ENCODE measurements around the gene HDAC9.

DNA sequence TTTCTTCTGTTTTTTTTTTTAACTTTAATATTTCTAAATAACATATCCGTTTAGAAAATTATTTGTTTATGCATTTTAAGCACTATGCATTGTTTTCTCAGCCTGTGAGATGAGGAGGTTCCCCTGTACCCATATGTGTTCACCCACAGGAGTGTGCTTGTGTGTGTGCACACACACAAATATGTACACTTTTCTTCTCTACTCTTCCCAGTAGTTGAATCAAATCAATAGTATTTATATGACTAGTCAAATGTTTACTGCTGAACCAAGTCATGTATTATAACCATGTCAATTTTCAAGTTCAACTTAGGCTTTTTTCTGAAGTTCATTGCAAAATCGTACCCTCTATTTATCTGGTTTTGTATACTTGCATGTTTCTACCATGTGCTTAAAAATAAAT is 37.3 kb downstream of the HDAC9 start:
- TF ChIP-seq CTCF (conservative IDR thresholded peaks at IDR 0.05): no peak
- no peak for TF ChIP-seq ZFX (IDR thresholded peaks at IDR 0.05)
